Spinal cord (tissue), 10 donors: ENCODE measurements around the gene THRAP3. TPM values are rescaled to one million over a fixed set of nuclear protein-coding genes. Genes with fewer than 3 reads are reported as not detected.
A peak's percentile ranks its signal among the peaks of the same experiment; 100 is the strongest.

Source experiments
- DNase-seq, 6 donors: peaks; one replicate each; pipeline versions ENCODE4 v3.0.0 to v3.0.0-alpha.2; 2013 to 2015; ENCODE audit warnings: low spot score in 6 of 6, low read depth in 4 of 6
- H3K27ac ChIP-seq: one replicate; pipeline ENCODE4 v1.5.1; 2013; ENCODE audit warnings: low read depth, low read length, control low read depth
- H3K27me3 ChIP-seq: one replicate; pipeline ENCODE4 v1.6.1; 2013; ENCODE audit warnings: low read length; ENCODE audit not compliant: control insufficient read depth, insufficient read depth
- H3K36me3 ChIP-seq: one replicate; pipeline ENCODE4 v1.6.1; 2013; ENCODE audit warnings: low read length; ENCODE audit not compliant: control insufficient read depth, insufficient read depth
- H3K4me1 ChIP-seq: one replicate; pipeline ENCODE4 v1.6.1; 2013; ENCODE audit warnings: low read length; ENCODE audit not compliant: control insufficient read depth, insufficient read depth
- H3K4me3 ChIP-seq: one replicate; pipeline ENCODE4 v1.5.1; 2013; ENCODE audit warnings: low read depth, low read length, control low read depth
- H3K9me3 ChIP-seq: one replicate; pipeline ENCODE4 v1.6.1; 2013; ENCODE audit warnings: low read length; ENCODE audit not compliant: control insufficient read depth, insufficient read depth
- WGBS: methylation state at CpG from one replicate; pipeline ENCODE4 v1.1.5; 2013; ENCODE audit warnings: missing lambda C conversion rate; ENCODE audit not compliant: insufficient coverage; 5-methylcytosine and 5-hydroxymethylcytosine counted together
- polyA plus RNA-seq, 2 donors: library from polyadenylated mRNA; unstranded; fragments of 120-200 nt; gene quantifications; one replicate each; pipeline ENCODE4 v1.2.1, GENCODE V29; 2013; ENCODE audit not compliant: insufficient read length in 2 of 2
- total RNA-seq, 2 donors: library from RNA; depleted of rRNA in 1 of 2; stranded (reverse); fragments of 120-200 nt in 1 of 2; fragments of >200 nt in 1 of 2; gene quantifications; one replicate each; pipeline versions ENCODE4 v1.2.3 to v1.2.4, GENCODE V29; 2013 to 2014
- donor health status: healthy.

THRAP3 gene
- total and polyA plus RNA-seq, 4 donors, result 69.1 to 88.5 (median 77.9) TPM

DNA sequence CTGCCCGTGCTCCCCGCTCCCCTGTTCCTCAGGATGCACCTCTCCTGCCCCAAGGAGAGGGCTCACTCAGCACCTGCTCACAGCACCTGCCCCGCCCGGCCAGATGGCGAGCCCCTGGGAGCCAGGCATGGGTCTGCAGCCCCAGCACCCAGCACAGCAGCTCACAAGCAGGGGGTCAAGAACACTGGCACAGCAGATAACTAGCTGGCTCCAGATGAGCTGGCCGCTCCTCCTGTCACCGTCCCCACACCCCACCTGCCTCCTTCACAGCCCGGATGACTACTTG lies 120.1 kb downstream of the THRAP3 start:
- WGBS, result 91% methylated on average over 8 of the region's 8 CpGs
- peaks cover 97% of the 10 kb centered on the region for H3K36me3 ChIP-seq

DNA sequence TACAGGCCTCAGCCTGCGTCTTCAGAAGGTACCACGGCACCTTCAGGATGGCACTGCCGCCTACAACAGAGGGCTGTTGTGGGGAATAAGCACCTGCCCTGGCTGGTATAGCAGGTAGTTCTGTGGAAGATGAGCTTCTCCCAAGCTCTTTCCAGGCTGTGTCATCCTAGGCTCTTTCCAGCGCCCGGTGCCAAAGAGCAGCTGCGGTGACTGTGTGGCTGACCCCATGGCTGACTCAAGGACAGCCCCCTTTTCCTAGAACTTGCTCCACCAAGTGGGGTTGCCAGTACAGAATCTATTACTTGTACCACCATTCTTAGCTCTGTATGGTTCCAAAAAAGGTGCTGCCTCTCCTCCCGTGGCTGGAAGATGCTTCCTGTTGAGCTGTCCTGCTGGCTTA lies 121.1 kb downstream of the THRAP3 start:
- H3K36me3 ChIP-seq, result peaks cover 97% of the 10 kb centered on the region
- 95% methylated on average over 7 of the region's 7 CpGs for WGBS
- H3K4me1 ChIP-seq, result peaks cover 12% of the 10 kb centered on the region
- H3K27ac ChIP-seq, result no peak overlapping the region
- DNase-seq, result no peak
- no peaks in the 10 kb centered on the region for H3K9me3 ChIP-seq
- no peak overlapping the region for H3K4me3 ChIP-seq
- H3K27me3 ChIP-seq, result no peaks in the 10 kb centered on the region

More for the DNA sequence above, 120.1 kb downstream of the THRAP3 start:
- no peaks in the 10 kb centered on the region for H3K27me3 ChIP-seq
- no peak overlapping the region for H3K27ac ChIP-seq
- no peaks in the 10 kb centered on the region for H3K9me3 ChIP-seq
- H3K4me1 ChIP-seq, result peaks cover 10% of the 10 kb centered on the region
- no peak for DNase-seq
- no peak overlapping the region for H3K4me3 ChIP-seq

GRCh38 chr1:36346741-36347370 lies 122.6 kb downstream of the THRAP3 start:
- peaks cover 88% of the 10 kb centered on the region for H3K36me3 ChIP-seq
- peaks cover 27% of the 10 kb centered on the region for H3K4me1 ChIP-seq
- H3K27ac ChIP-seq, result no peak overlapping the region
- no peaks in the 10 kb centered on the region for H3K9me3 ChIP-seq
- DNase-seq, result no peak
- WGBS, result 86% methylated on average over 8 of the region's 8 CpGs
- H3K27me3 ChIP-seq, result no peaks in the 10 kb centered on the region
- no peak overlapping the region for H3K4me3 ChIP-seq

- no peak overlapping the region for H3K27ac ChIP-seq
- H3K9me3 ChIP-seq, result no peaks in the 10 kb centered on the region
- H3K4me3 ChIP-seq, result no peak overlapping the region
- peaks cover 86% of the 10 kb centered on the region for H3K36me3 ChIP-seq
- peaks cover 39% of the 10 kb centered on the region for H3K4me1 ChIP-seq
- H3K27me3 ChIP-seq, result no peaks in the 10 kb centered on the region
- 85% methylated on average over 5 of the region's 7 CpGs for WGBS
- no peak for DNase-seq
Measured at GRCh38 chr1:36349241-36349671, 125.0 kb downstream of the THRAP3 start.

DNA sequence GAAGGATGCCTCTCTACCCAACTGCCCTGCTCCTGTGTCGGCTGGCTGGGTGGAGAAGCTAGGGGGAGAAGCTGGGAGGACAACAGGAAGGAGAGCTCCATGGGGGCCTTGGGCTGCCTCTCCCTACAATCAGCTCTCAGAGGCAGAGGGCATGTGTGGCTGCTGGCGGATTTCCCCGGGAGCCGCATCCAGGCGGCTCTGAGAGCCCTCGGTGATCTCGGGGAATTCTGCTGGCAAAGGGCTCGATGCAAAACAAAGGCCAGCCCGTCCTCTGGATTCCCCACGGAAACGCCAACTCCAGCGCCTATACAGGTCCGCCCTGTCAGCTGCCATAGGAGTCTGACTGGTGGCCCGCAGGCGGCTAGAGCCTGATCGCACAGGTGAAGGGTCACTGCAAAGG lies 125.6 kb downstream of the THRAP3 start:
- Histone ChIP-seq H3K4me3 (no peak overlapping the region), H3K4me1 (peaks cover 39% of the 10 kb centered on the region), H3K36me3 (peaks cover 86% of the 10 kb centered on the region), H3K27ac (no peak overlapping the region), H3K9me3 (no peaks in the 10 kb centered on the region), H3K27me3 (no peaks in the 10 kb centered on the region)
- WGBS, result 37% methylated on average over 15 of the region's 16 CpGs
- DNase-seq, result peak in 1 of 6 donors; percentile 34

DNA sequence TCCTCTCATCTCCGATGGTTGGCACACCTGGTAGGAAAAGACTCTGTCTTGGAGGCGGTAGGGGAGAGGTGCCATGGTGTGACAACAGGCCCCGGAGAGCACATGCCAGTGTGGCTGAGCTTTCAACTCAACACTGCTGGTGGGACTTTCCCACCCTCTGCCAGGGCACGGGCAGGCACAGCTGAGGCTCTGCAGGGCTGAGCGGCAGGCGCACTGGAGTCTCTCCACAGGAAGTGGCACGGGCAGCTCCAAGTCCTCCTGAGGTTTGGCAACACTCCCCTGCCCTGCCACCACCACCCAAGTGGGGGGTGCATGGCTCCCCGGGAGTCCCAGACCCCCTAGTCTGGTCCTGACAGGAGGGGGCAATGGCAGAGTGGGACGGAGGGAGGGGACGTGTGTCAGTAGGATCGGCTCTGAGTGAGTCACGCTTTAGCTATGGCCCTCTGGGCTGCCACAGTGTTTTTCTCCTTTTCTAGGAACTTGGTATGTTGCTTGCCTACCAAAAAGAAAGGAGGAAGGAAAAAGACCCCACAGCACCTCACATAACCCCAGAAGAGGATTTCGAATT lies 126.5 kb downstream of the THRAP3 start:
- Histone ChIP-seq H3K36me3 (peaks cover 86% of the 10 kb centered on the region), H3K27ac (peak overlapping the region; percentile 74)

GRCh38 chr1:36351227-36351977 lies 127.2 kb downstream of the THRAP3 start:
- H3K4me1 ChIP-seq, result peaks cover 39% of the 10 kb centered on the region
- no peaks in the 10 kb centered on the region for H3K9me3 ChIP-seq
- H3K36me3 ChIP-seq, result peaks cover 88% of the 10 kb centered on the region
- no peaks in the 10 kb centered on the region for H3K27me3 ChIP-seq
- peak overlapping the region; percentile 74 for H3K27ac ChIP-seq
- DNase-seq, result peak in 4 of 6 donors; percentile 43 to 85 (median 78)
- WGBS, result 17% methylated on average over 3 of the region's 14 CpGs
- no peak overlapping the region for H3K4me3 ChIP-seq

More for the DNA sequence above, 126.5 kb downstream of the THRAP3 start:
- Histone ChIP-seq H3K27me3 (no peaks in the 10 kb centered on the region), H3K9me3 (no peaks in the 10 kb centered on the region), H3K4me3 (no peak overlapping the region), H3K4me1 (peaks cover 39% of the 10 kb centered on the region)
- 75% methylated on average over 6 of the region's 13 CpGs for WGBS
- DNase-seq, result peak in 1 of 6 donors; percentile 23

DNA sequence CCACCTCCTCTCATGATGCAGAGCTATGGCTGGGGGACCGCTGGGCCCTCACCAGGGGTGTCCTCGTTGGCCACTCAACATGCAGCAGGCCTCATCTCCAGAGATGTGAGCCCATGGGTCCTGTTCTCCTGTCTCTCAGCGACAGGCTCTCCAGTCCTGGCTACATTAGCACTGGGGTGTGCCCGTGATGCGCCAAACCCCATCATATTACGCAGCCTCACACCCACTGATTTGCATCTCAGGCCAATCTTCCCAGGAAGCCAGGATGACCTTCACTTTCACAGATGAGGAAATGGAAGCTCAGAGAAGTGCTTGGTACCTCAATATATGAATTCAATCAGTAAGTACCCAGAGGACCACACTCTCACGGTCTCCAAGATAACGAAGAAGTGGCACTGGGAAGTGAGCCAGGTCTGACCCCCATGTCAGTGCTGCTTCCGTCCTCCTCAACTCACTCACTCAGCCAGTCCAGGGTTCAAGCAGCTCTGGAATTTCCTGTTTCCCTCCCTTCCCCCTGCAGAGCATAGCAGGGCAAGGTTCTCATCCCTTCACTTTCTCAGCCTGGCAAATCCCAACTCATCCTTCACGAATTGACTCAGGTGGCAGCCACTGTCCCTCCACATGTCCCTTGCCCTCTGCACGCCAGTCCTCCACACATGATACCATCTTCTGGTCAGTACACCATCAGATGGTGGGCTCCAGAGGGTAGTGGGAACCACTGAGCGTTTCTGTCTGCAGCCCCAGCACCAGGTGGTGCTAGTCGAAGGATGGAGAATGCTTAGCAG lies 128.1 kb downstream of the THRAP3 start:
- 72% methylated on average over 11 of the region's 13 CpGs for WGBS

More for the DNA sequence above, 128.1 kb downstream of the THRAP3 start:
- Histone ChIP-seq H3K27me3 (no peaks in the 10 kb centered on the region), H3K27ac (peak overlapping the region; percentile 74), H3K36me3 (peaks cover 79% of the 10 kb centered on the region), H3K4me1 (peaks cover 39% of the 10 kb centered on the region), H3K4me3 (no peak overlapping the region), H3K9me3 (no peaks in the 10 kb centered on the region)
- no peak for DNase-seq
